RWPE1 (cell line): ENCODE data around the gene ADAMTS19.

Experiments
- CTCF ChIA-PET: fragments of 350-600 bp; sonication (Branson Sonifier 250); formaldehyde crosslinking; extraction: SDS; loops from one replicate; lab custom pipeline; 2021; lab: Yijun Ruan, JAX
- POLR2A ChIA-PET: fragments of 400-600 bp; formaldehyde crosslinking; extraction: SDS; loops from one replicate; lab custom pipeline; 2020; ENCODE audit warnings: antibody characterized with exemption; ENCODE audit not compliant: low non-redundant PET; lab: Yijun Ruan, JAX
- DNase-seq: peaks from one replicate; pipeline ENCODE4 v3.0.0; 2012; ENCODE audit warnings: low spot score
- H3K27ac ChIP-seq: fragments of 450-650 bp; 2 replicates; pipeline ENCODE4 v1.5.1; 2017
- TF ChIP-seq, protein P1 (sequence below): fragments of 450-650 bp; conservative IDR thresholded peaks from 2 replicates; pipeline ENCODE4 v1.5.1; 2017; ENCODE audit warnings: low read depth, mild to moderate bottlenecking

ADAMTS19 gene

DNA sequence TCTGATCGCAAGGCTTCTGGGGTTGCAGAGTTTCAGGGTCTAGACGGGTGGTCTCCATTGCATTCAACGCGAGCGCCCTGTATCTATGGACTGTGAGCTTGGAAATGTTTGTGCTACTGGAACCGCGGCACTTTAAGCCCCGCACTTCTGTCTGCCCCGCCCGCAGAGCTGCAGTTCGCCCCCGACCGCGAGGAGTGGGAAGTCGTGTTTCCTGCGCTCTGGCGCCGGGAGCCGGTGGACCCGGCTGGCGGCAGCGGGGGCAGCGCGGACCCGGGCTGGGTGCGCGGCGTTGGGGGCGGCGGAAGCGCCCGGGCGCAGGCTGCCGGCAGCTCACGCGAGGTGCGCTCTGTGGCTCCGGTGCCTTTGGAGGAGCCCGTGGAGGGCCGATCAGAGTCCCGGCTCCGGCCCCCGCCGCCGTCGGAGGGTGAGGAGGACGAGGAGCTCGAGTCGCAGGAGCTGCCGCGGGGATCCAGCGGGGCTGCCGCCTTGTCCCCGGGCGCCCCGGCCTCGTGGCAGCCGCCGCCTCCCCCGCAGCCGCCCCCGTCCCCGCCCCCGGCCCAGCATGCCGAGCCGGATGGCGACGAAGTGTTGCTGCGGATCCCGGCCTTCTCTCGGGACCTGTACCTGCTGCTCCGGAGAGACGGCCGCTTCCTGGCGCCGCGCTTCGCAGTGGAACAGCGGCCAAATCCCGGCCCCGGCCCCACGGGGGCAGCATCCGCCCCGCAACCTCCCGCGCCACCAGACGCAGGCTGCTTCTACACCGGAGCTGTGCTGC is 1.0 kb downstream of the ADAMTS19 start:
- TF ChIP-seq, protein P1, sequence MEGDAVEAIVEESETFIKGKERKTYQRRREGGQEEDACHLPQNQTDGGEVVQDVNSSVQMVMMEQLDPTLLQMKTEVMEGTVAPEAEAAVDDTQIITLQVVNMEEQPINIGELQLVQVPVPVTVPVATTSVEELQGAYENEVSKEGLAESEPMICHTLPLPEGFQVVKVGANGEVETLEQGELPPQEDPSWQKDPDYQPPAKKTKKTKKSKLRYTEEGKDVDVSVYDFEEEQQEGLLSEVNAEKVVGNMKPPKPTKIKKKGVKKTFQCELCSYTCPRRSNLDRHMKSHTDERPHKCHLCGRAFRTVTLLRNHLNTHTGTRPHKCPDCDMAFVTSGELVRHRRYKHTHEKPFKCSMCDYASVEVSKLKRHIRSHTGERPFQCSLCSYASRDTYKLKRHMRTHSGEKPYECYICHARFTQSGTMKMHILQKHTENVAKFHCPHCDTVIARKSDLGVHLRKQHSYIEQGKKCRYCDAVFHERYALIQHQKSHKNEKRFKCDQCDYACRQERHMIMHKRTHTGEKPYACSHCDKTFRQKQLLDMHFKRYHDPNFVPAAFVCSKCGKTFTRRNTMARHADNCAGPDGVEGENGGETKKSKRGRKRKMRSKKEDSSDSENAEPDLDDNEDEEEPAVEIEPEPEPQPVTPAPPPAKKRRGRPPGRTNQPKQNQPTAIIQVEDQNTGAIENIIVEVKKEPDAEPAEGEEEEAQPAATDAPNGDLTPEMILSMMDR: no peak
- peak; percentile 27 for DNase-seq
- POLR2A ChIA-PET: no interaction called here
- H3K27ac ChIP-seq: no peak overlapping the region
- CTCF ChIA-PET: interaction anchor here (0.6 to 0.7 kb wide), 3 partner anchors 26 to 622 kb away, joined by 3 to 5 read pairs (median 4); no protein-coding TSS in a partner anchor

GRCh38 chr5:129461711-129462332 is 1.7 kb downstream of the ADAMTS19 start:
- ChIA-PET CTCF (interaction anchor here (0.6 to 0.7 kb wide), 3 partner anchors 11 to 39 kb away, joined by 3 to 4 read pairs (median 3); no protein-coding TSS in a partner anchor), POLR2A (no interaction called here)
- no peak for DNase-seq
- TF ChIP-seq, protein P1: no peak
- no peak overlapping the region for H3K27ac ChIP-seq

DNA sequence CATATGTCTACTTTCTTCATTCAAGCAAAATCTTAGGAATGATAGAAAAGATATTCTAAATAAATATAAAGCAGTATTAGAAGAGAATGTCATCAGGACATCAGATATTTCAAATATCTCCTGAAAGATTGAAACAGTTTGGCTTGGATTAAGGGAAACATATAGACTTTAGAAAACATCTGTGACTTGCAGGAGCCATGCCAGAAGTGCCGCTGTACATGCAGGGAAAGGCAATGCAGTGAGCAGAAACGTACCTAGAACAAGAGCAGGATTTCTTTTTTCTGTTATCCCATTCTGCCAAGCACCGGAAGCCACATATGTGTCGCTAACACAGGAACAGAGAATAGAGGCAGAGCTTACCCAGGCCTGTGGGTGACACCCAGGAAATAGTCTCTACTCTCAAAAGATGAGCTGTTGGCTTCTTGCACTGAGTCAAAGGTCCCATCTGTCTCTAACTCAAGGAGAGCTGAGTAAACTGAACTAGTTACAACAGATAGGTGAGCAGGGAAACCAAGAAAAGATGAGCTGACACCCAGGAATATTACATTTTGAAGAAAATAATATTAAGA is 5.8 kb downstream of the ADAMTS19 start:
- POLR2A ChIA-PET: no interaction called here
- no peak overlapping the region for H3K27ac ChIP-seq
- CTCF ChIA-PET: interaction anchor here (0.8 kb wide), 1 partner anchor 63 kb away, joined by 6 read pairs; no protein-coding TSS in a partner anchor
- no peak for DNase-seq
- TF ChIP-seq, protein P1: no peak

DNA sequence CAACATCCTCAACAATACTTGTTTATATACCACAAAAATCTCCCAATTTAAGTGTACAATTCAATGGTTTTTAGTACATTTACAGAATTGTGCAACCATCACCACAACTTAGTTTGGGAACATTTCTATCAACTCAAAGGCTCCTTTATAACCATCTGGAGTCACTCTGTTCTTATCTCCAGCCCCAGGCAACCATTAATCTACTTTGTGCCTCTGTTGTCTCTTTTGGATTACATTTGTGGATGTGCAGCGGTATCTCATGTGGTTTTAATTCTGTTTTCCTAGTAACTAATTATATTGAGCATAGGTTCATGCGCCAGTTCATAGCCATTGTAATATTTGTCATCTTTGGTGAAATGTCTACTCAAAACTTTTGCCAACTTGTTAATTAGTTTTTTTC is 14.4 kb downstream of the ADAMTS19 start:
- H3K27ac ChIP-seq: no peak overlapping the region
- no peak for DNase-seq
- ChIA-PET POLR2A (no interaction called here), CTCF (interaction anchor here (0.6 kb wide), 1 partner anchor 31 kb away, joined by 3 read pairs; no protein-coding TSS in a partner anchor)
- TF ChIP-seq, protein P1: no peak

DNA sequence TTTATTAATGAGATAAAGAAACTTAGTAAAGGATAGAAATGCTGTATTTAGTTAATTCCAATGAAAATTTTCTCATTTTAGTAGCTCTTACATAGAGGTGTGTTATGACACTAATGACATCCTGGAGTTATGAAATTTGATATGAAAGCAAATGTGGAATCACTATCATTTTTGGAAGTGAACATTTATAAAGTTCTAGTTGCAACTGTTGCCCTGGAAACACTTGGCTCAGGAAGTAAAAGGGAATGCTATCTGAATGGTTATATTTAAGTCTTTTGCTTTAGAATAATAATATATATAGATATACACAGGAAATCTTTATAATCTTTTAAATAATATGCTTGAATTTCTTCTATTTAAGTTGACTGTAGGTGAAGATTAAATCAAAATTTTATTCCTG is 16.7 kb downstream of the ADAMTS19 start:
- no peak for DNase-seq
- H3K27ac ChIP-seq: no peak overlapping the region
- POLR2A ChIA-PET: no interaction called here
- TF ChIP-seq, protein P1: no peak
- CTCF ChIA-PET: interaction anchor here (0.6 to 0.7 kb wide), 2 partner anchors 255 to 570 kb away, joined by 3 to 6 read pairs; no protein-coding TSS in a partner anchor

GRCh38 chr5:129477532-129477931 is 17.4 kb downstream of the ADAMTS19 start:
- H3K27ac ChIP-seq: no peak overlapping the region
- ChIA-PET CTCF (interaction anchor here (0.6 to 0.7 kb wide), 2 partner anchors 163 to 571 kb away, joined by 3 to 4 read pairs; no protein-coding TSS in a partner anchor), POLR2A (no interaction called here)
- DNase-seq: no peak
- TF ChIP-seq, protein P1: no peak
